Measurements from ENCODE around the gene CLDN7.

DNA sequence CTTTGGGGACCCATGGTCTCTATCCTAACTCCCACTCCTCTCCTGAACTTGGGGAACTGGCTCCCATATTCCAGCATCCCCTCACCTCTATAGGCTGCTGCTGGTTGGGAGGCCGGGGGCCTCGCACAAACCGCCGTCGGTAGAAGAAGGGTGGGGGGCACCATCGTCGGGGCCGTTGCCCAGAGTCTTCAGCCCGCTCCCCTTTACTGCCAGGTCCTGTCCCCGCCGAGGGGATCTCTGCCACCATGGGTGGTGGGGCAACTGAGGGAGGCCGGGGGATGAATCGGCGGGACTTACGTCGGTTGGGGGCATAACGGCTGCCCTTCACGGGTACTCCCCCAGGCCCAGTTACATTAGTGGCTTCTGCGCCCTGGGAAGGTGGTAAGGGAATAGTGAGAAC, 27.9 kb upstream of the CLDN7 start:
- TF ChIP-seq, protein P1, sequence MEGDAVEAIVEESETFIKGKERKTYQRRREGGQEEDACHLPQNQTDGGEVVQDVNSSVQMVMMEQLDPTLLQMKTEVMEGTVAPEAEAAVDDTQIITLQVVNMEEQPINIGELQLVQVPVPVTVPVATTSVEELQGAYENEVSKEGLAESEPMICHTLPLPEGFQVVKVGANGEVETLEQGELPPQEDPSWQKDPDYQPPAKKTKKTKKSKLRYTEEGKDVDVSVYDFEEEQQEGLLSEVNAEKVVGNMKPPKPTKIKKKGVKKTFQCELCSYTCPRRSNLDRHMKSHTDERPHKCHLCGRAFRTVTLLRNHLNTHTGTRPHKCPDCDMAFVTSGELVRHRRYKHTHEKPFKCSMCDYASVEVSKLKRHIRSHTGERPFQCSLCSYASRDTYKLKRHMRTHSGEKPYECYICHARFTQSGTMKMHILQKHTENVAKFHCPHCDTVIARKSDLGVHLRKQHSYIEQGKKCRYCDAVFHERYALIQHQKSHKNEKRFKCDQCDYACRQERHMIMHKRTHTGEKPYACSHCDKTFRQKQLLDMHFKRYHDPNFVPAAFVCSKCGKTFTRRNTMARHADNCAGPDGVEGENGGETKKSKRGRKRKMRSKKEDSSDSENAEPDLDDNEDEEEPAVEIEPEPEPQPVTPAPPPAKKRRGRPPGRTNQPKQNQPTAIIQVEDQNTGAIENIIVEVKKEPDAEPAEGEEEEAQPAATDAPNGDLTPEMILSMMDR (IDR thresholded peaks at IDR 0.05; ENCODE audit: low read depth, low read length), result no peak
- no peak for TF ChIP-seq EZH2phosphoT487 (IDR thresholded peaks at IDR 0.05; ENCODE audit: low read depth)
